Measurements from ENCODE around the gene SPRR2B.
"Not testable (repeated sequence)": the region's sequence is repeated elsewhere in the genome, so short reads cannot be mapped to it uniquely, and the experiment has no call there.

The SPRR2B gene

GRCh38 chr1:153022340-153022739 lies 49.1 kb downstream of the SPRR2B start:
- intact Hi-C loops (cut with micrococcal nuclease); H3K9me3 Mint-ChIP-seq; H3K4me3 Mint-ChIP-seq; H3K27ac Mint-ChIP-seq; H3K4me1 Mint-ChIP-seq (ENCODE audit: low read depth); H3K36me3 Mint-ChIP-seq (ENCODE audit: low read depth): not testable (repeated sequence)
- peaks cover 18% of the 10 kb centered on the region for H3K27me3 Mint-ChIP-seq

GRCh38 chr1:153021829-153022228 lies 49.6 kb downstream of the SPRR2B start:
- H3K9me3 Mint-ChIP-seq; H3K36me3 Mint-ChIP-seq (ENCODE audit: low read depth); H3K27ac Mint-ChIP-seq; H3K4me1 Mint-ChIP-seq (ENCODE audit: low read depth); intact Hi-C loops (cut with micrococcal nuclease); H3K4me3 Mint-ChIP-seq: not testable (repeated sequence)
- peaks cover 18% of the 10 kb centered on the region for H3K27me3 Mint-ChIP-seq

Measured in dendritic cell treated with granulocyte-macrophage colony-stimulating factor and Interleukin-4, amounts not matched to agents 40 ng/mL and 50 ng/mL, for 4 days (primary cell).